IMR-90 (cell line): ENCODE results near the gene GATA1. TPM values are rescaled to one million over a fixed set of nuclear protein-coding genes. Genes with fewer than 3 reads are reported as not detected.

ENCODE experiments used
- ATAC-seq: fragments of 200-7000 bp; cut with Tn5 transposase; 2 replicates; pipeline ENCODE4 v1.9.1; 2020; ENCODE audit warnings: low read depth, mild to moderate bottlenecking, moderate library complexity
- BruUV-seq: library from RNA; stranded (reverse); fragments of 400-500 nt; replicated peaks from 2 replicates; lab custom pipeline; 2021; lab: Mats Ljungman, UMichigan
- CTCF ChIA-PET: fragments of 300-600 bp; formaldehyde crosslinking; extraction: SDS; loops from one replicate; lab custom pipeline; 2021; ENCODE audit warnings: antibody characterized with exemption; lab: Yijun Ruan, JAX
- POLR2A ChIA-PET: fragments of 300-600 bp; sonication (Branson Sonifier 250); formaldehyde crosslinking; loops from one replicate; lab custom pipeline; 2022; ENCODE audit warnings: antibody characterized with exemption; ENCODE audit not compliant: unreplicated experiment; lab: Charles Lee
- DNase-seq: peaks from one replicate; pipeline ENCODE4 v3.0.0; 2013
- H2AFZ ChIP-seq: replicated peaks from 2 replicates; pipeline ENCODE3; 2013; ENCODE audit warnings: low read length, mild to moderate bottlenecking; ENCODE audit not compliant: poor library complexity
- H2AK5ac ChIP-seq: 2 replicates; pipeline ENCODE4 v1.6.1; 2013; ENCODE audit warnings: low read depth, low read length, inconsistent platforms
- H2AK9ac ChIP-seq: replicated peaks from 2 replicates; pipeline ENCODE3; 2013; ENCODE audit warnings: mild to moderate bottlenecking, low read depth, low read length, moderate library complexity; ENCODE audit not compliant: poor library complexity
- H2BK120ac ChIP-seq: 2 replicates; pipeline ENCODE4 v1.6.1; 2013; ENCODE audit warnings: low read depth, low read length, inconsistent platforms
- H2BK15ac ChIP-seq: 3 replicates; pipeline ENCODE4 v1.6.1; 2013; ENCODE audit warnings: low read depth, low read length, inconsistent platforms
- H2BK20ac ChIP-seq: 2 replicates; pipeline ENCODE4 v1.6.1; 2013; ENCODE audit warnings: low read depth, mild to moderate bottlenecking, inconsistent platforms, low read length, moderate library complexity
- H2BK5ac ChIP-seq: 2 replicates; pipeline ENCODE4 v1.6.1; 2013; ENCODE audit warnings: mild to moderate bottlenecking, low read depth, low read length, inconsistent platforms; ENCODE audit not compliant: poor library complexity, severe bottlenecking
- H3K14ac ChIP-seq: replicated peaks from 2 replicates; pipeline ENCODE4 v1.6.1; 2013; ENCODE audit warnings: low read depth, low read length, inconsistent platforms
- H3K18ac ChIP-seq: 2 replicates; pipeline ENCODE4 v1.6.1; 2013; ENCODE audit warnings: low read depth, low read length, control low read depth
- H3K23ac ChIP-seq: 2 replicates; pipeline ENCODE4 v1.6.1; 2013; ENCODE audit warnings: low read depth, low read length, inconsistent platforms
- H3K27ac ChIP-seq: 2 replicates; pipeline ENCODE4 v1.5.1; 2013; ENCODE audit warnings: mild to moderate bottlenecking, control low read depth, low read length; ENCODE audit not compliant: insufficient read depth
- H3K27me3 ChIP-seq: 2 replicates; pipeline ENCODE4 v1.6.1; 2013; ENCODE audit warnings: low read length; ENCODE audit not compliant: control insufficient read depth, insufficient read depth
- H3K36me3 ChIP-seq: 2 replicates; pipeline ENCODE4 v1.6.1; 2013; ENCODE audit warnings: low read length, mixed read lengths; ENCODE audit not compliant: control insufficient read depth, insufficient read depth
- H3K4ac ChIP-seq: 2 replicates; pipeline ENCODE4 v1.6.1; 2013; ENCODE audit warnings: low read depth, low read length, inconsistent platforms
- H3K4me1 ChIP-seq: 2 replicates; pipeline ENCODE4 v1.6.1; 2013; ENCODE audit warnings: low read length, mixed read lengths; ENCODE audit not compliant: control insufficient read depth, insufficient read depth
- H3K4me2 ChIP-seq: 2 replicates; pipeline ENCODE4 v1.6.1; 2013; ENCODE audit warnings: low read depth, mild to moderate bottlenecking, control low read depth, low read length, moderate library complexity
- H3K4me3 ChIP-seq: 2 replicates; pipeline ENCODE4 v1.5.1; 2013; ENCODE audit warnings: low read depth, mild to moderate bottlenecking, control low read depth, low read length, moderate library complexity; ENCODE audit not compliant: insufficient read depth
- H3K56ac ChIP-seq: 2 replicates; pipeline ENCODE4 v1.6.1; 2013; ENCODE audit warnings: low read length, inconsistent platforms; ENCODE audit not compliant: insufficient read depth; ENCODE audit errors: extremely low read depth
- H3K79me1 ChIP-seq, 2 experiments: 2 replicates each; pipeline ENCODE4 v1.6.1; 2013; ENCODE audit warnings: low read length in 2 of 2, inconsistent platforms in 1 of 2, low read depth in 1 of 2
- H3K9ac ChIP-seq: 2 replicates; pipeline ENCODE4 v1.6.1; 2013; ENCODE audit warnings: low read depth, low read length, control low read depth
- H3K9me1 ChIP-seq: 2 replicates; pipeline ENCODE4 v1.6.1; 2013; ENCODE audit warnings: low read length, inconsistent platforms; ENCODE audit not compliant: insufficient read depth
- H3K9me3 ChIP-seq: 2 replicates; pipeline ENCODE4 v1.6.1; 2013; ENCODE audit warnings: low read length; ENCODE audit not compliant: control insufficient read depth, insufficient read depth
- H4K20me1 ChIP-seq: 2 replicates; pipeline ENCODE4 v1.6.1; 2013; ENCODE audit warnings: low read length, inconsistent platforms; ENCODE audit not compliant: insufficient read depth
- H4K5ac ChIP-seq: 2 replicates; pipeline ENCODE4 v1.6.1; 2013; ENCODE audit warnings: mild to moderate bottlenecking, low read depth, low read length, control low read depth
- H4K8ac ChIP-seq, 2 experiments: 2 replicates each; pipeline ENCODE4 v1.6.1; 2013; ENCODE audit warnings: low read depth in 2 of 2, low read length in 2 of 2, control low read depth in 1 of 2, inconsistent platforms in 1 of 2
- H4K91ac ChIP-seq: 2 replicates; pipeline ENCODE4 v1.6.1; 2013; ENCODE audit warnings: low read depth, low read length, inconsistent platforms; ENCODE audit not compliant: insufficient read depth
- CHD1 ChIP-seq: IDR thresholded peaks from 2 replicates; pipeline ENCODE4 v1.6.1; 2012; ENCODE audit warnings: low read depth, low read length, improper control_type of control experiment
- WGBS, 2 experiments: methylation state at CpG; one replicate each; pipeline versions ENCODE4 v1.1.5 to v1.1.7; 2013; ENCODE audit warnings: missing lambda C conversion rate in 2 of 2; ENCODE audit not compliant: insufficient read length in 1 of 2; ENCODE audit errors: extremely low coverage in 2 of 2; 5-methylcytosine and 5-hydroxymethylcytosine counted together
- dilution Hi-C: fragments of 300-500 bp; cut with HindIII; formaldehyde crosslinking; loops from one replicate; pipeline ENCODE4 v1.14.3; 2018; ENCODE audit warnings: low sequenced_read_pairs; ENCODE audit not compliant: unreplicated experiment
- in situ Hi-C: fragments of 300-500 bp; cut with MboI; formaldehyde crosslinking; loops from 3 replicates; pipeline ENCODE4 v1.14.3; 2019; ENCODE audit warnings: low sequenced_read_pairs, inconsistent platforms, mixed read lengths
- intact Hi-C: fragments of 100-400 bp; cut with micrococcal nuclease; formaldehyde crosslinking; loops from 2 replicates; pipeline ENCODE4 v1.10.0; 2022
- polyA plus RNA-seq, 3 experiments: library from polyadenylated mRNA; depleted of rRNA; stranded (reverse); fragments of >200 nt; gene quantifications; 2 replicates each; pipeline ENCODE4 v1.2.3, GENCODE V29; 2012; ENCODE audit warnings: low replicate concordance in 1 of 3
- total RNA-seq: library from RNA; depleted of rRNA; stranded (reverse); fragments of >200 nt; gene quantifications from 2 replicates; pipeline ENCODE4 v1.2.3, GENCODE V29; 2012

Gene GATA1
- total and polyA plus RNA-seq, 2 of the 4 experiments (the other 2 are of a cell fraction) = not detected

DNA sequence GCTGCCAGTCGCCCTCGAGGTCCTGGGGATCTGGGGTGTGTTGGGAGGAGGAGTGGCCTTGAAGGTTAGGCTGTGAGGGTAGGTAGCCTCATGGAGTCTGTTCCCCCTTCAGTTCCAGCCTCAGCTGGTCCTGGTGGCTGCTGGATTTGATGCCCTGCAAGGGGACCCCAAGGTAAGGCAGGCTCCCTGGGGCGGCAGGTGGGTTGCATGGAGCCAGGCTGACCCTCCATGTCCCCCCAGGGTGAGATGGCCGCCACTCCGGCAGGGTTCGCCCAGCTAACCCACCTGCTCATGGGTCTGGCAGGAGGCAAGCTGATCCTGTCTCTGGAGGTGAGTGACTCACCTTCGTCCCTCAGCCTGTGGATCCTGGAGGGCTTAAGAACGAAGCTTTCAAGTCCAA lies 28.3 kb downstream of the GATA1 start:
- Histone ChIP-seq H3K9ac (no peak overlapping the region), H2AFZ (no peak overlapping the region), H2BK20ac (no peak overlapping the region), H3K18ac (no peak overlapping the region), H2BK15ac (no peak overlapping the region), H2AK5ac (no peak overlapping the region), H4K91ac (no peak overlapping the region), H4K5ac (no peak overlapping the region), H3K9me1 (no peaks in the 10 kb centered on the region), H3K4me3 (no peak overlapping the region), H3K4me2 (no peak overlapping the region), H3K56ac (no peak overlapping the region), H3K4ac (no peak overlapping the region), H2AK9ac (no peak overlapping the region), H3K79me1 (no peaks in the 10 kb centered on the region), H4K20me1 (no peaks in the 10 kb centered on the region), H3K9me3 (no peaks in the 10 kb centered on the region; the same call in 1 of the 2 replicates), H3K27ac (no peak overlapping the region), H4K8ac (no peak overlapping the region), H3K23ac (no peak overlapping the region), H2BK5ac (no peak overlapping the region), H3K14ac (no peak overlapping the region), H2BK120ac (no peak overlapping the region), H3K4me1 (no peaks in the 10 kb centered on the region), H3K27me3 (no peaks in the 10 kb centered on the region), H3K36me3 (peaks cover 16% of the 10 kb centered on the region)
- DNase-seq (no peak), ATAC-seq (no peak)
- no peak for TF ChIP-seq CHD1
- WGBS, 2 experiments = no CpG with 5 or more reads among the region's 8 CpGs
- in situ Hi-C loops = no loop called here
- ChIA-PET CTCF (no interaction called here), POLR2A (no interaction called here)
- intact Hi-C loops = no loop called here
- BruUV-seq = no TSS peak
- dilution Hi-C loops = no loop called here
